ENCODE results near the gene ZFP36.
"Not testable (repeated sequence)": the region's sequence is repeated elsewhere in the genome, so short reads cannot be mapped to it uniquely, and the experiment has no call there.

ZFP36 gene

DNA sequence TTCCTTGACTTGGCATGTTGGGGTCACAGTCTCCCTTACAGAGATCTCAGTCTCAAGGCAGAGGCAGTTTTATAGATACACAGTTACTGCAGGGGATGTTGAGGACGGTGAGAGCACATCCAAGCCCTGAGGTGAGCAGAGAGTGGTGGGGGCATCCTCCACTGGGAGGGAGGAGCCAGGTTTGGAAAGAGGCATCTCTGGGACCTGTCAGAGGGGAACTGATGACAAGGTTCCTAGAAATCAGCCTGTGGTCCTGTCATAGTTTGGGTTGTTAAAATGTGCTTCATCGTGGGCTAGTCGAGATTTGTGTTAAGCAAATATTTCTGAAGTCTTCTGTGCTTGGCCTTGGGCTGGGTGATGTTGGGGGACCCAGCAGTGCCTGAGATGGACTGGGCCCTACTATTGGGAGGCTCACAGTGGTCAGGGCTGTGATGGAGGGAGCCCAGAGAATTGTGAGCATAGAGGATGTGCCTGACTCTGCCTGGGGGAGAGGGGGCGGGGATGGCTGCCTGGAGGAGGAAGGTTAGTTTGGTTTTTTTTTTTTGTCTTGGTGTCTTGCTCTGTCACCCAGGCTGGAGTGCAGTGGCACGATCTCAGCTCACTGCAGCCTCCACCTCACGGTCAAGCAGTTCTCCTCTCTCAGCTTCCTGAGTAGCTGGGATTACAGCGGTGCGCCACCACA is 42.6 kb downstream of the ZFP36 start:
- no peak for DNase-seq

GRCh38 chr19:39451257-39451656 is 44.6 kb downstream of the ZFP36 start:
- DNase-seq: not testable (repeated sequence)

Data from activated CD4-positive, alpha-beta T cell treated with anti-CD3 and anti-CD28 coated beads, Interleukin-2, amount 50 U/mL, for 16 hours (primary cell).